GM18870 (cell line): ENCODE measurements around the gene MAGI3.
"Not testable (repeated sequence)": the region's sequence is repeated elsewhere in the genome, so short reads cannot be mapped to it uniquely, and the experiment has no call there.

Source experiments
- ATAC-seq: cut with Tn5 transposase; IDR thresholded peaks from one replicate; pipeline ENCODE4 v1.9.1; 2021; ENCODE audit warnings: moderate library complexity; ENCODE audit not compliant: unreplicated experiment

MAGI3 gene

DNA sequence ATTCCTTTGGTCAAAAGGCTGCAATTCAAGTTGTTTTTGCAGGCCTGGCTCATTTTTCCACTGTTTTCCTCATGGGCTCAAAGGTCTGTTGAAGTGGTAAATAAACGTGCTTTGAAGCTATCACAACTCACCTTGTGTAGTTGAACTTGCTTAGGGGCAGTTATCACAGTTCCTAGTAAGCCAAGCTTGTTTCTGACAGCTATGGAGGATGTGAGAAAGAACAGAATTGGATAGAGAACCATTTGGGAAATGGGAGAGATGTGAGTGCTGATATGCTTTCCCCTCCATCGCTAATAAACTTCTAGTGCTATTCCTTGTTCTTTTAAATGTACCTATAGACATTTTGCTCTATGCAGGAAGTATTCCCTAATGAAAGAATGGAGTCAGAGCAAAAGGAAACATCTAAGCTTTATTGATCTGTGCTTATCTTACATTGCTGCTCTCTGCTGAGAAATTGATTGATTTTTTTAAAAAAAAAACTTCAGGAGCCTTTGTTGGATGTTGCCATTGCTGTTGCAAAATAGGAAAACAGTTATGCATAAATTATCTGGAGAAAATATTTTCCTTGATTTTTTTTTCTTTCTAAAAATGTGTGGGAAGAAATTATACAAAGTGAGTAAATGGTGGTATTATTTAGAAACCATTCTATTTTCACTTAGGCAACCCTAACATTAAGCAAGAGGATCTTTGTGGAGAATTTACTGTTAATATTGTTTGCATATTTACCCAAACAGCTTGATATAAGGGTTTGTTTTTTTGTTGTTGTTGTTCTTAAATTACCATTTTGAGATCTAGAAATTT is 118.2 kb downstream of the MAGI3 start:
- ATAC-seq = no peak

DNA sequence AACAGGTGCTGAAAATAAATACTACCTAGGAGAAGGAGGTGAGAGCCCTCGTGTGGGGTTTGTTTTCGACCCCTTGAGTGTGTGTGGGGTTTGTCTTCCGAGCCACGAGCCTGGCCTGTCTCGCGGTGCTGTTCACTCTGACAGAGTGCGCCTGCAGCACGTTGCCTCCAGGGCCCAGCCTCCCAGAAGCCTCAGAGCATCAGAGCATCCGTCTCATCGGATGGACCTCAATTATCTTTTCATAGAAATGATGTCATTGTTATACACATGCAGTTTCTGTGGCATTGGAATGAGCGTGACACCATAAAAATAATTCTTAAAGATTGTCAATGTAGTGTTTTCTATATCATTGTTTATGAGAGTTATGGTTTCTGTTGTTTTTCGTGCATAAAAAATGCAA is 119.5 kb downstream of the MAGI3 start:
- ATAC-seq = not testable (repeated sequence)

DNA sequence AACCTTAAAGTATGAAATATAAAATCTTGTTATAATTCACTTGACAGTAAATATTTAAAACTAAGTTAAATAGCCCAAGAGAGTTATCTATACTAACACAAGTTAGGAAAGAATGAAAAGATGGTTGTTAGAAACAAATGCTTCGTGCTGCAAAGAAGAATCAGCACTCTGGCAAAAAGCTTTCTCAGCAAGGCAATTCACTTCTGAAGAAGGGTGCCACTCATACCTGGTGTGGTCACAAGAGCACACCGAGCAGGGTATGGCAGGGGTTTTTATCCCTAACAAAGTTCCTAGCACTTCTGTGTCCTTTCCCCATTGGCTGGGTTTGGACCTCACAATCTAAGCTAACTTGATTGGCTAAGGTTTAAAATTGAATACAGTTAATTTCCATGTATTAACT is 121.0 kb downstream of the MAGI3 start:
- no peak for ATAC-seq

GRCh38 chr1:113515498-113515897 is 125.2 kb downstream of the MAGI3 start:
- no peak for ATAC-seq

DNA sequence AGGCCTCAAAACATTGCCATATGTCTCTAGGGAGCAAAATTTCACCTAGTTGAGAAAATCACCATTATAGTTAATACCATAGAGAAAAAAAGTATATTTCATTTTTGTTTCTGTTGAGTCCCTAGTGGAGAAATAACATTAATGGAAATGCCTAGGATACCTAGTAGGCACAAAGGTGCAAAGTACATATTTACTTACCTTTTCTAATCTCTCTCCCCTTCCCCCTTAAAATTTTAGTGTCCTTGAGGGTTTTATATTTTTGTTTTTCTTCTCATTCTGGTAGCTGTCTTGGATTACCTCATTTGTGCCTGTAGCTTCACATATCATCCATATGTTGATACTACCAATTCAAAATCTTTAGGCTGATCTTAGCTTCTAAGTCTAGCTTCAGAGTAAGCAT is 127.0 kb downstream of the MAGI3 start:
- no peak for ATAC-seq

DNA sequence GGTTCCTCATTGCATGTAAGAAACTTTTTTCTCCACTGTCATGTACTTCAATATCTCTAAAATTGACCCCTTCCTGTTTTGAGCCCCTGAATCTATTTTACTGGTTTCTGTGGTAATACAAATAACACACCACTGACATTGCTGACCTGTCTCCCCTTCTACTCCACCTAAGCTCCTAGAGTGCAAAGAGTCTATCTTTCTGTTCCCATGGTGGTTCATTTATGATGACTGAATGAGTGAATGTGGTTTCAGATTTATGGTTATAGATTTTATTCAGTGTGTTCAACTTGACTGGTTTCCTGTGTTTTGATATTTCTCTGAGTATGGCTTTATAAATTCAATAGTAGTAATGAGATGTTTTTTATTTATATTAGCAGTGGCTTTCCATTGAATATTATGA is 127.7 kb downstream of the MAGI3 start:
- ATAC-seq = no peak

GRCh38 chr1:113519556-113519955 is 129.2 kb downstream of the MAGI3 start:
- no peak for ATAC-seq

DNA sequence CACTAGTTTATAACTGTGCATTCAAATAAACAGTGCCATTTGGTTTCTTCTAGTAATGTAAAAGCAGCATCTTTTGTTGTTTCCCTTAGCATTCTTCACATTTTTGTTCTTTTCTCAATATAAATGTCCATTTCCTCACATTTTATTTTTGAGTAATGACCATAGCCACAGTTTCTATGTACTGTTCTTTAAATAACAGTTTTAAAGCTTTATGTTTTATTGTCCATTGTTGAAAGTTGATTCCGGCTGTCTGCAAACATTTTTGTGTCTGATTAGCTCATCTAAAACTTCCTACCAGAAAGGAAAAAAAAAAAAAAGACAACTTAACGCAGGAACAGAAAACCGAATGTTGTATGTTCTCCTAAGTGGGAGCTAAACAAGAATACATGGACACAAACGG is 139.7 kb downstream of the MAGI3 start:
- no peak for ATAC-seq

- ATAC-seq = no peak
Measured at GRCh38 chr1:113531321-113531720, 141.0 kb downstream of the MAGI3 start.

- ATAC-seq = no peak
Measured at GRCh38 chr1:113533061-113533460, 142.7 kb downstream of the MAGI3 start.

DNA sequence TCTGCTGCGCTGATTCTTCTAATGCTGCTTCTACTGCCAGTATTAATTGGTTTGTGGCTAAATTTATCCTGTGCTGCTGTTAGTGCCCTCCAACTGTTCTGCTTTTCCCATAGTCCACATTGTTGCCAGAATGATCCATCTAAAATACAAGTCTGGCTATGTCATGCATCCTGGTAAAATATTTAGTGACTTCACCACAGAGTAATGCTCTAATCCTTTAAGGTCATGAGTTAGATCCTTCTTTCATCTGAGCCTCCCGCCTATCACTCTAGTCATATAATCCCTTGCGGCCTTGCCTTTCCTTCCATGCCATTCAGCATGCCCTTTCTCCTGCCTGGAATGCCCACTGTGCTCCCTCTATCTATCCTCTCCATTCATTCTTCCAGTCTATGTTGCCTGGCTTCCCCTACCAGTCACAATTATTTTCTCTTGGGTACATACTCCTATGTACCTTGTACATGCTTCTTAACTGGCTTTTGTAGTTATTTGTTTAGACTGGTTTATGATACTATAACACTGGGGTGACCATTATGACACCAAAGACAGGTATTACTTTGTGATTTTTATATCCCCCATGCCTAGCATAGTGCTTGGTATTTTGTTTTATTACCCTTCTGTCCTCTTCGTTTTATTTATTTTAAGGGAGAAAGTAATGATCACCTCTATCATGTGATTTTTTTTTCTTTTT is 144.0 kb downstream of the MAGI3 start:
- no peak for ATAC-seq

DNA sequence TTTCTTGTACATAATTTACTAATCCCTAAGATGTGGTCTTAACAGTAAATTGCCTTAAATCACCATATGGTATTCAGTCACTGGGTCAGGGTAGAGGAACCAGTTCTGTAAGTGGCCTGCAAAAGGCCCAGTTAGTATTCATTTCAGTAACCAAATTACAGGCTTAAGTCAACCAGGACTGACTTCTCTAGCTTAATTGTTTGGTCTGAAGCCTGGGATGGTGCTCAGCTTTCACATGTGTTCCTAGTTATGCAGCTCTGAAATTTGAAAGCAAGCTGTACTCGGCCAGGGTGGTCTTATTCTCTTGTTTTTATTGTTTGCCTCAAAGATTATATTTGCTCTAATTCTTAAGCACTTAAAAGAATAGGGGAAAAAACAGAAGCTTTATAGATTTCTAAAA is 144.6 kb downstream of the MAGI3 start:
- ATAC-seq = no peak

- no peak for ATAC-seq
Measured at GRCh38 chr1:113536182-113536780, 146.0 kb downstream of the MAGI3 start.

DNA sequence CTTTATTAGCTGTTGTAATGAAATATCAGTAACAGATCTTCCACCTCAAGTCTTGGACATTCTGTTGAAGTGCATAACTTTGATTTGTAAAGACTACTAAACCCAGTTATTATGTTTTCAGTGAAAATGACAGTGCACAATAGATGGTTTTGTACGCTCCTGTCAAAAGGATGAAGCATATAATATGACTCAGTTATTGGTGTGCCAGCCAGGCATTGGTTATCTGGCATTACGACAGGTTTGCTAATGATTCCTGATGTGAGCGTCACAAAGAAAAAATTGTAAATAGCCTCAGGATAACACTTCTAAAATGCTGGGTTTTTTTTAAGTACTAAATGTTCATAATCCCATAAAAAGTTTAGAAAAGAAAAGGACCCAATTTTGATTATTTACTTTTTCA is 147.9 kb downstream of the MAGI3 start:
- no peak for ATAC-seq

DNA sequence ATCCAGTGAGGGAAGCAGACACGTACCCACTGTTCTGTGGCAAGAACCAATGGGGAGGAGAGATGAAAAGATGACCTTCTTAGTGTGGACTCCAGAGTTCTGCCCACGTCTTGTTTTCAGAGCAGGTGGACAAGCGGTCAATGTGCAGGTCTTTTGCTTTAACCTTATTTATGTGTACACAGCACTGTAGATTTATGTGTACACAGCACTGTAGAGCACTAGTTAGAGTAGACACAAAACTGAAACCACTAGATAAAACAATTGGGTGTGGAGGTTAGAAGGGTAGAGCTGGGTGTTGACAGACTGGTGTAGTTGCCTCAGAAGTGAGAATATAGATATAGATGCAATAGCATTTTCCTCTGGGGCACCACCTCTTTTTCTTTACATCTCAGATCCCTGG is 150.0 kb downstream of the MAGI3 start:
- no peak for ATAC-seq

GRCh38 chr1:113541106-113541505 is 150.8 kb downstream of the MAGI3 start:
- no peak for ATAC-seq

DNA sequence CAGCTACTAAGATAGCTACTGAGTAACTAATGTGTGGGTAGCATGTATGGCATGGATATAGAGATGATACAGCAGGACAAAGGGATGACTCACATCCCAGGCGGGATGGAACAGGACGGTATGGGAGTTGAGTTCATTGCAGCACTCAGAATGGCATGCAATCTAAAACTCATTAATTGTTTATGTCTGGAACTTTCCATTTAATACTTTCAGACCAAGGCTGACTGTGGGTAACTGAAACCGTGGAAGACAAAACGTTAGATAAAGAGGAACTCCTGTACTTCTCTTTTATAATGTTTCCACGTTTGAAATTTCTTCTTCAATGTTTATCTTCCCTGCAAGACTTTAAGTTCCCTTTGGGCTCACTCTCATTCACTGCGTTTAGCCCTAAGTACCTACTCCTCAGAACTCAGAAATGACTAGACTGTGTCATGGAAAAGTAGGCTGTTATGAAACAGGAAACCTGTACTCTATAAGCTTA is 151.9 kb downstream of the MAGI3 start:
- ATAC-seq = no peak

GRCh38 chr1:113543110-113543509 is 152.8 kb downstream of the MAGI3 start:
- ATAC-seq = no peak

DNA sequence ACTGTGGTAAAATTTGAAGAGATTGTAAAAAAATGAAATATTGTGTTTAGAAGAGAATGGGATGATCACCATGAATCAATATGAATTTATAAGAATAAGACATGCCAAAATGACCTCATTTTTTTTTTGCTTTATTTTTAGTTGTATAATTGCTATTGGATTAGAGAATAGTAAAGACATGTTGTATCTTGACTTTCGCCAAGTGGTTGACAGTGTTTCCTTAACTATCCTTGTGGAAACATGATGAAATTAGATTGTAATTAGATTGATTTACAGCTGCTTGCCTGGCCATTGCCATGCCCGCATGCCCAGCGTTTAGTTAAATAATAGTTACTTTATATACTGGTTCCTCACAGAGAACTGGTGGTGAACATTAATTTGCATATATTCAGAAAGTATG is 154.9 kb downstream of the MAGI3 start:
- ATAC-seq = no peak

- ATAC-seq = no peak
Measured at GRCh38 chr1:113545626-113546025, 155.3 kb downstream of the MAGI3 start.

DNA sequence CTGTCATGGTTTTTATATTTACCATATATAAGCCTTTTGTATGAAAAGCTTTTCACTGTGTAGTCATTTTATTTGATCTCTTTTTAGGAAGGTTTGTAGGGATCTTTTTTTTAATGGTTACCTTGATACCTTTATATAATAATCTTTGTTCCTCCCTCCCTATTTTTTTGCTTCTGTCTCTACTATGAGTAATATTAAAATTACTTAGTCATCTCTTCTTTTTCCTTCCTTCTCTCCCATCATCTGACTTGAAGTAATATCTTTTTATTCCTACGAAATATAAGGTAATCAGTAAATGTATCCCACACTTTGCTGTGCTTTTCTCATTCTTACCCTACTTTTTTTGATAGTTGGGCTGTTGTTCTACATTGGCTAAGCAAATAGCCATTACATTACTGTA is 161.4 kb downstream of the MAGI3 start:
- ATAC-seq = no peak

GRCh38 chr1:113552244-113552643 is 161.9 kb downstream of the MAGI3 start:
- no peak for ATAC-seq
